Body of pancreas (tissue), 4 donors: ENCODE results near the gene PATE4. TPM values are rescaled to one million over a fixed set of nuclear protein-coding genes. Genes with fewer than 3 reads are reported as not detected.
"Not testable (repeated sequence)": the region's sequence is repeated elsewhere in the genome, so short reads cannot be mapped to it uniquely, and the experiment has no call there.

ENCODE experiments used
- ATAC-seq: fragments of 150-250 bp; one replicate; pipeline ENCODE4 v1.9.1; 2016
- DNase-seq, 4 donors: peaks; one replicate each; pipeline ENCODE4 v3.0.0-alpha.2; 2019
- H3K27ac ChIP-seq, 4 donors: fragments of 200-600 bp; sonication (generic); 1 replicate in 3 of 4; 2 replicates in 1 of 4; pipeline versions ENCODE4 v1.5.1 to v1.6.1; 2016 to 2019; ENCODE audit warnings: mild to moderate bottlenecking in 1 of 4, mixed read lengths in 1 of 4, moderate library complexity in 1 of 4
- H3K27me3 ChIP-seq, 2 donors: fragments of 200-600 bp; sonication (generic); one replicate each; pipeline ENCODE4 v1.6.0; 2016; ENCODE audit warnings: mild to moderate bottlenecking in 1 of 2
- H3K36me3 ChIP-seq, 2 donors: fragments of 200-600 bp; sonication (generic); replicated peaks in 1 of 2; 2 replicates each; pipeline ENCODE4 v1.5.1; 2016; ENCODE audit warnings: low read depth in 2 of 2; ENCODE audit not compliant: insufficient read depth in 1 of 2
- H3K4me1 ChIP-seq: fragments of 200-600 bp; sonication (generic); one replicate; pipeline ENCODE4 v1.6.0; 2016
- H3K4me3 ChIP-seq, 2 donors: fragments of 200-600 bp; sonication (generic); 1 replicate in 1 of 2; 2 replicates in 1 of 2; pipeline ENCODE4 v1.5.1; 2016 to 2019
- H3K9me3 ChIP-seq, 3 donors: fragments of 200-600 bp; sonication (generic); 1 replicate in 2 of 3; 2 replicates in 1 of 3; pipeline ENCODE4 v1.5.1; 2016
- POLR2A ChIP-seq, 3 donors: fragments of 450-650 bp; IDR thresholded peaks; one replicate each; pipeline ENCODE4 v1.6.1; 2016; ENCODE audit warnings: antibody characterized with exemption in 3 of 3, mild to moderate bottlenecking in 2 of 3
- WGBS, 2 donors: methylation state at CpG; one replicate each; pipeline ENCODE4 v1.1.5; 2017; 5-methylcytosine and 5-hydroxymethylcytosine counted together
- intact Hi-C: fragments of 100-400 bp; cut with DNase I; formaldehyde crosslinking; loops from one replicate; pipeline ENCODE4 v1.15.1; 2023
- total RNA-seq, 2 donors: library from RNA; depleted of rRNA; stranded (reverse); fragments of >200 nt; gene quantifications; one replicate each; pipeline ENCODE4 v1.1.0, GENCODE V29; 2016
- TF ChIP-seq, protein P1 (sequence below), 7 experiments: fragments of 450-650 bp in 4 of 7; fragments of 200-600 bp in 3 of 7; sonication (generic) in 3 of 7; IDR thresholded peaks; one replicate each; pipeline ENCODE4 v1.5.1; 2016 to 2019; ENCODE audit warnings: antibody characterized with exemption in 7 of 7

Gene PATE4
- total RNA-seq, 2 donors from 2014 or later: not detected

- Histone ChIP-seq H3K4me3 (no peak overlapping the region), H3K36me3 (no peaks in the 10 kb centered on the region), H3K27me3 (no peaks in the 10 kb centered on the region), H3K4me1 (no peaks in the 10 kb centered on the region), H3K27ac (no peak overlapping the region), H3K9me3 (no peaks in the 10 kb centered on the region)
- ATAC-seq: no peak
- TF ChIP-seq POLR2A (IDR thresholded peaks at IDR 0.05): no peak
- TF ChIP-seq, protein P1, sequence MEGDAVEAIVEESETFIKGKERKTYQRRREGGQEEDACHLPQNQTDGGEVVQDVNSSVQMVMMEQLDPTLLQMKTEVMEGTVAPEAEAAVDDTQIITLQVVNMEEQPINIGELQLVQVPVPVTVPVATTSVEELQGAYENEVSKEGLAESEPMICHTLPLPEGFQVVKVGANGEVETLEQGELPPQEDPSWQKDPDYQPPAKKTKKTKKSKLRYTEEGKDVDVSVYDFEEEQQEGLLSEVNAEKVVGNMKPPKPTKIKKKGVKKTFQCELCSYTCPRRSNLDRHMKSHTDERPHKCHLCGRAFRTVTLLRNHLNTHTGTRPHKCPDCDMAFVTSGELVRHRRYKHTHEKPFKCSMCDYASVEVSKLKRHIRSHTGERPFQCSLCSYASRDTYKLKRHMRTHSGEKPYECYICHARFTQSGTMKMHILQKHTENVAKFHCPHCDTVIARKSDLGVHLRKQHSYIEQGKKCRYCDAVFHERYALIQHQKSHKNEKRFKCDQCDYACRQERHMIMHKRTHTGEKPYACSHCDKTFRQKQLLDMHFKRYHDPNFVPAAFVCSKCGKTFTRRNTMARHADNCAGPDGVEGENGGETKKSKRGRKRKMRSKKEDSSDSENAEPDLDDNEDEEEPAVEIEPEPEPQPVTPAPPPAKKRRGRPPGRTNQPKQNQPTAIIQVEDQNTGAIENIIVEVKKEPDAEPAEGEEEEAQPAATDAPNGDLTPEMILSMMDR (IDR thresholded peaks at IDR 0.05): no peak
- DNase-seq: no peak
- intact Hi-C loops: no loop called here
These were observed 13.1 kb downstream of the PATE4 start for GRCh38 chr11:125846188-125846587.

- DNase-seq, H3K27me3 ChIP-seq, intact Hi-C loops, H3K4me3 ChIP-seq, H3K4me1 ChIP-seq, H3K27ac ChIP-seq, H3K36me3 ChIP-seq, ATAC-seq, H3K9me3 ChIP-seq: not testable (repeated sequence)
- 78 to 82% methylated on average over 9 of the region's 9 CpGs for WGBS, 2 donors
These were observed 24.6 kb downstream of the PATE4 start for GRCh38 chr11:125857670-125858069.

GRCh38 chr11:125862786-125863185 lies 29.7 kb downstream of the PATE4 start:
- H3K4me3 ChIP-seq, H3K9me3 ChIP-seq, H3K36me3 ChIP-seq, H3K27ac ChIP-seq, H3K4me1 ChIP-seq, intact Hi-C loops, ATAC-seq, DNase-seq, H3K27me3 ChIP-seq: not testable (repeated sequence)
- WGBS, 2 donors: 79% methylated on average over 9 of the region's 33 CpGs; no CpG with 5 or more reads in 1 of the 2 donors

DNA sequence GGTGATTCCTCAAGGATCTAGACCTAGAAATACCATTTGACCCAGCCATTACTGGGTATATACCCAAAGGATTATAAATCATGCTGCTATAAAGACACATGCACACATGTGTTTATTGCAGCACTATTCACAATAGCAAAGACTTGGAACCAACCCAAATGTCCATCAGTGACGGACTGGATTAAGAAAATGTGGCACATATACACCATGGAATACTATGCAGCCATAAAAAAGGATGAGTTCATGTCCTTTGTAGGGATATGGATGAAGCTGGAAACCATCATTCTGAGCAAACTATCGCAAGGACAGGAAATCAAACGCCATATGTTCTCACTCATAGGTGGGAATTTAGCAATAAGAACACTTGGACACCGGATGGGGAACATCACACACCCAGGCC lies 32.2 kb downstream of the PATE4 start:
- H3K4me3 ChIP-seq, DNase-seq, H3K4me1 ChIP-seq, H3K27me3 ChIP-seq, H3K27ac ChIP-seq, H3K36me3 ChIP-seq, intact Hi-C loops, H3K9me3 ChIP-seq, ATAC-seq: not testable (repeated sequence)
- WGBS, 2 donors: 78 to 97% methylated on average over 4 of the region's 4 CpGs

GRCh38 chr11:125869521-125869920 lies 36.4 kb downstream of the PATE4 start:
- H3K27me3 ChIP-seq: no peaks in the 10 kb centered on the region
- TF ChIP-seq, protein P1 (IDR thresholded peaks at IDR 0.05): no peak
- no peak for TF ChIP-seq POLR2A (IDR thresholded peaks at IDR 0.05)
- WGBS, 2 donors: 60 to 81% methylated on average over 2 of the region's 2 CpGs
- no peak overlapping the region for H3K4me3 ChIP-seq
- H3K27ac ChIP-seq: no peak overlapping the region
- no peaks in the 10 kb centered on the region for H3K36me3 ChIP-seq
- no peak for ATAC-seq
- no peak for DNase-seq
- no peaks in the 10 kb centered on the region for H3K9me3 ChIP-seq
- intact Hi-C loops: no loop called here
- H3K4me1 ChIP-seq: no peaks in the 10 kb centered on the region

- Histone ChIP-seq H3K27ac (no peak overlapping the region), H3K4me3 (no peak overlapping the region), H3K9me3 (no peaks in the 10 kb centered on the region), H3K27me3 (no peaks in the 10 kb centered on the region), H3K36me3 (no peaks in the 10 kb centered on the region), H3K4me1 (no peaks in the 10 kb centered on the region)
- DNase-seq (peak in 3 of 4 donors; percentile 26 to 48 (median 26)), ATAC-seq (no peak)
- no peak for TF ChIP-seq POLR2A (IDR thresholded peaks at IDR 0.05)
- TF ChIP-seq, protein P1 (IDR thresholded peaks at IDR 0.05): peak in 6 of 7 experiments; percentile 18 to 40 (median 26)
- intact Hi-C loops: no loop called here
- WGBS, 2 donors: 62 to 65% methylated on average over 10 of the region's 10 CpGs
These were observed 38.4 kb downstream of the PATE4 start for GRCh38 chr11:125871391-125872137.
